H9 (cell line): ENCODE results near the gene WDR6. TPM values are rescaled to one million over a fixed set of nuclear protein-coding genes. Genes with fewer than 3 reads are reported as not detected.

Experiments used
- DNase-seq: peaks from one replicate; pipeline ENCODE4 v3.0.0-alpha.2; 2017
- H2AFZ ChIP-seq: one replicate; pipeline ENCODE4 v1.6.1; 2013; ENCODE audit warnings: mild to moderate bottlenecking, low read length, control low read depth, moderate library complexity
- H2AK5ac ChIP-seq: 2 replicates; pipeline ENCODE4 v1.6.1; 2013; ENCODE audit warnings: low read length, control low read depth, mixed read lengths; ENCODE audit not compliant: insufficient read length
- H2BK120ac ChIP-seq: one replicate; pipeline ENCODE4 v1.6.1; 2013; ENCODE audit warnings: low read depth, mild to moderate bottlenecking, low read length, control low read depth, inconsistent platforms; ENCODE audit not compliant: poor library complexity, severe bottlenecking
- H2BK12ac ChIP-seq: 2 replicates; pipeline ENCODE4 v1.6.1; 2013; ENCODE audit warnings: low read length, control low read depth, mixed read lengths, low read depth; ENCODE audit not compliant: insufficient read length
- H2BK15ac ChIP-seq: 2 replicates; pipeline ENCODE4 v1.6.1; 2013; ENCODE audit warnings: low read depth, low read length, control low read depth
- H2BK20ac ChIP-seq: one replicate; pipeline ENCODE4 v1.6.1; 2013; ENCODE audit warnings: low read depth, mild to moderate bottlenecking, low read length, control low read depth, inconsistent platforms; ENCODE audit not compliant: poor library complexity, severe bottlenecking
- H2BK5ac ChIP-seq: 2 replicates; pipeline ENCODE4 v1.6.1; 2013; ENCODE audit warnings: low read length, control low read depth, mixed read lengths; ENCODE audit not compliant: insufficient read length
- H3K14ac ChIP-seq: 2 replicates; pipeline ENCODE4 v1.6.1; 2013; ENCODE audit warnings: low read length, control low read depth; ENCODE audit not compliant: insufficient read depth
- H3K18ac ChIP-seq: 2 replicates; pipeline ENCODE4 v1.6.1; 2013; ENCODE audit warnings: low read depth, mild to moderate bottlenecking, mixed read lengths, low read length, control low read depth; ENCODE audit not compliant: insufficient read length
- H3K23ac ChIP-seq: 2 replicates; pipeline ENCODE4 v1.6.1; 2013; ENCODE audit warnings: low read length, control low read depth, mixed read lengths, low read depth; ENCODE audit not compliant: insufficient read length
- H3K23me2 ChIP-seq: 2 replicates; pipeline ENCODE4 v1.6.1; 2013; ENCODE audit warnings: low read depth, mild to moderate bottlenecking, mixed read lengths, low read length, control low read depth; ENCODE audit not compliant: insufficient read length, poor library complexity, severe bottlenecking
- H3K27ac ChIP-seq: 2 replicates; pipeline ENCODE4 v1.5.1; 2013; ENCODE audit warnings: low read length, control low read depth, mixed read lengths, low read depth; ENCODE audit not compliant: insufficient read length
- H3K27me3 ChIP-seq: 2 replicates; pipeline ENCODE4 v1.6.1; 2013; ENCODE audit warnings: low read length, control low read depth, inconsistent platforms; ENCODE audit not compliant: insufficient read depth
- H3K4ac ChIP-seq: 2 replicates; pipeline ENCODE4 v1.6.1; 2013; ENCODE audit warnings: low read depth, mild to moderate bottlenecking, control low read depth, inconsistent platforms, low read length, moderate library complexity
- H3K4me1 ChIP-seq: 2 replicates; pipeline ENCODE4 v1.6.1; 2013; ENCODE audit warnings: low read length, control low read depth, inconsistent platforms; ENCODE audit not compliant: insufficient read depth
- H3K4me2 ChIP-seq: 2 replicates; pipeline ENCODE4 v1.6.1; 2013; ENCODE audit warnings: low read length, control low read depth, mixed read lengths; ENCODE audit not compliant: insufficient read length, insufficient read depth
- H3K56ac ChIP-seq: 2 replicates; pipeline ENCODE4 v1.6.1; 2013; ENCODE audit warnings: low read depth, mild to moderate bottlenecking, mixed read lengths, low read length, control low read depth; ENCODE audit not compliant: insufficient read length
- H3K79me1 ChIP-seq: 2 replicates; pipeline ENCODE4 v1.6.1; 2013; ENCODE audit warnings: low read depth, mild to moderate bottlenecking, moderate library complexity, low read length, control low read depth, inconsistent platforms; ENCODE audit not compliant: insufficient read depth, poor library complexity, severe bottlenecking
- H3K79me2 ChIP-seq: 2 replicates; pipeline ENCODE4 v1.6.1; 2013; ENCODE audit warnings: low read length, control low read depth, inconsistent platforms; ENCODE audit not compliant: insufficient read depth
- H3K9ac ChIP-seq: 2 replicates; pipeline ENCODE4 v1.6.1; 2013; ENCODE audit warnings: low read length, control low read depth, mixed read lengths; ENCODE audit not compliant: insufficient read length; ENCODE audit errors: extremely low read depth
- H3K9me3 ChIP-seq: one replicate; pipeline ENCODE4 v1.6.1; 2013; ENCODE audit warnings: low read depth, low read length, inconsistent platforms; ENCODE audit not compliant: control insufficient read depth
- H3T11ph ChIP-seq: one replicate; pipeline ENCODE4 v1.6.1; 2013; ENCODE audit warnings: mild to moderate bottlenecking, low read length, control low read depth, inconsistent platforms
- H4K20me1 ChIP-seq: one replicate; pipeline ENCODE4 v1.6.1; 2013; ENCODE audit not compliant: control insufficient read depth, insufficient read length, insufficient read depth
- H4K5ac ChIP-seq: 2 replicates; pipeline ENCODE4 v1.6.1; 2013; ENCODE audit warnings: low read depth, mild to moderate bottlenecking, mixed read lengths, low read length, control low read depth; ENCODE audit not compliant: insufficient read length
- H4K8ac ChIP-seq: replicated peaks from 2 replicates; pipeline ENCODE4 v1.6.1; 2013; ENCODE audit warnings: low read length, control low read depth, mixed read lengths, low read depth; ENCODE audit not compliant: insufficient read length
- H4K91ac ChIP-seq: 2 replicates; pipeline ENCODE4 v1.6.1; 2013; ENCODE audit warnings: low read depth, mild to moderate bottlenecking, moderate library complexity, mixed read lengths, low read length, control low read depth; ENCODE audit not compliant: insufficient read length
- H3K27ac Mint-ChIP-seq, 3 experiments: 2 replicates in 2 of 3; 3 replicates in 1 of 3; pipeline ENCODE4 v1.8.0; 2020 to 2021; ENCODE audit warnings: mixed read lengths in 3 of 3, mild to moderate bottlenecking in 1 of 3, moderate library complexity in 1 of 3
- H3K27me3 Mint-ChIP-seq: 2 replicates; pipeline ENCODE4 v1.8.0; 2021; ENCODE audit warnings: low read depth, mild to moderate bottlenecking, moderate library complexity, mixed read lengths
- H3K36me3 Mint-ChIP-seq, 3 experiments: 2 replicates in 2 of 3; 3 replicates in 1 of 3; pipeline ENCODE4 v1.8.0; 2020 to 2021; ENCODE audit warnings: low read depth in 3 of 3, mixed read lengths in 3 of 3; ENCODE audit not compliant: insufficient read depth in 1 of 3
- H3K4me1 Mint-ChIP-seq, 2 experiments: 2 replicates each; pipeline ENCODE4 v1.8.0; 2020; ENCODE audit warnings: mixed read lengths in 2 of 2
- H3K4me3 Mint-ChIP-seq, 2 experiments: 2 replicates in 1 of 2; 3 replicates in 1 of 2; pipeline ENCODE4 v1.8.0; 2020 to 2021; ENCODE audit warnings: mild to moderate bottlenecking in 2 of 2, mixed read lengths in 2 of 2, moderate library complexity in 1 of 2
- H3K9me3 Mint-ChIP-seq, 2 experiments: 2 replicates in 1 of 2; 3 replicates in 1 of 2; pipeline ENCODE4 v1.8.0; 2020; ENCODE audit warnings: mild to moderate bottlenecking in 2 of 2, mixed read lengths in 2 of 2, moderate library complexity in 1 of 2
- CTCF ChIP-seq: fragments of 200-600 bp; sonication (generic); conservative IDR thresholded peaks from 3 replicates; pipeline ENCODE4 v1.8.0; 2021; ENCODE audit warnings: antibody characterized with exemption, mild to moderate bottlenecking
- WGBS: extraction: QIAGEN DNeasy Blood & Tissue Kit; methylation state at CpG from one replicate; pipeline ENCODE4 v1.1.7; 2013; ENCODE audit warnings: missing lambda C conversion rate, low lambda C conversion rate, mixed read lengths; ENCODE audit not compliant: insufficient read length; ENCODE audit errors: extremely low coverage; 5-methylcytosine and 5-hydroxymethylcytosine counted together
- total RNA-seq: library from RNA; stranded (reverse); gene quantifications from 2 replicates; pipeline ENCODE4 v1.2.1, GENCODE V29; 2021

The WDR6 gene
- total RNA-seq, 1 experiment from 2014 or later = 298 TPM

GRCh38 chr3:48980295-48980694 lies 26.9 kb upstream of the WDR6 start:
- Mint-ChIP-seq H3K4me1 (no peaks in the 10 kb centered on the region), H3K27ac (no peak overlapping the region; a peak in 1 of 7 replicates), H3K4me3 (no peak overlapping the region), H3K9me3 (no peaks in the 10 kb centered on the region), H3K36me3 (peaks cover 36 to 81% (median 72%) of the 10 kb centered on the region in 3 experiments), H3K27me3 (no peaks in the 10 kb centered on the region)
- Histone ChIP-seq H3K27ac (no peak overlapping the region), H3K14ac (no peak overlapping the region), H2BK5ac (no peak overlapping the region), H3K23me2 (no peaks in the 10 kb centered on the region), H2AK5ac (no peak overlapping the region), H2BK12ac (no peak overlapping the region), H3K79me2 (no peaks in the 10 kb centered on the region), H4K91ac (no peak overlapping the region), H3K9ac (no peak overlapping the region), H3T11ph (no peak overlapping the region), H3K18ac (no peak overlapping the region), H4K8ac (no peak overlapping the region), H3K9me3 (no peaks in the 10 kb centered on the region), H3K4me1 (no peaks in the 10 kb centered on the region), H3K23ac (no peak overlapping the region), H3K4ac (no peak overlapping the region), H2BK20ac (no peak overlapping the region), H3K56ac (no peak overlapping the region), H3K4me2 (no peak overlapping the region), H2AFZ (no peak overlapping the region), H3K79me1 (no peaks in the 10 kb centered on the region), H4K20me1 (no peaks in the 10 kb centered on the region), H4K5ac (no peak overlapping the region), H3K27me3 (no peaks in the 10 kb centered on the region), H2BK120ac (no peak overlapping the region), H2BK15ac (no peak overlapping the region)
- no peak for TF ChIP-seq CTCF
- no CpG with 5 or more reads among the region's 4 CpGs for WGBS
- DNase-seq = no peak
